Bronchial smooth muscle cell (primary cell): ENCODE results near the gene IZUMO2. TPM values are rescaled to one million over a fixed set of nuclear protein-coding genes. Genes with fewer than 3 reads are reported as not detected.

Experiments
- total RNA-seq: library from RNA; depleted of rRNA; stranded (reverse); fragments of >200 nt; gene quantifications from 2 replicates; pipeline ENCODE4 v1.2.1, GENCODE V29; 2014

Gene IZUMO2
- not detected in 2 replicates for total RNA-seq

DNA sequence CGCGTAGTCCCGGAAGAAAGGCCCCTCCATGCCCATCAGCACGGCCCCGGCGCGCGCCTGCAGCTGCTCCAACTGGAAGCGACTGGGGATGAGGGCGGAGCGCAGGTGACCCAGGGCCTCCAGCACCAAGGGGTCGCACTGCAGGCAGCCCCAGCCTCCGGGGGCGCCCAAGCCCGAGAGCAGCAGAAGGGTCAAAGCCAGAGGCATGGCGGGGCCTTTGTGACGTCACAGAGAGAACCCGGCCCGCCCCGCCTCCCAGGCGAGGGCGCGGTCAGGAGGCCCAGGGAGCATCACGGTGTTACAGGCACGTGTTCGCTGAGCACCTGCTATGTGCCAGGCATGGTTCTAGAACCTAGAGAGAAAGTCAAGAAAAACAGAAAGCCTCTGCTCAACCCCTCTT is at the start of gene IZUMO2:
IZUMO2 (minus strand) TSS at position 294 of the 400 bp plus-strand sequence; CDS start at position 207, 87 bp downstream.

DNA sequence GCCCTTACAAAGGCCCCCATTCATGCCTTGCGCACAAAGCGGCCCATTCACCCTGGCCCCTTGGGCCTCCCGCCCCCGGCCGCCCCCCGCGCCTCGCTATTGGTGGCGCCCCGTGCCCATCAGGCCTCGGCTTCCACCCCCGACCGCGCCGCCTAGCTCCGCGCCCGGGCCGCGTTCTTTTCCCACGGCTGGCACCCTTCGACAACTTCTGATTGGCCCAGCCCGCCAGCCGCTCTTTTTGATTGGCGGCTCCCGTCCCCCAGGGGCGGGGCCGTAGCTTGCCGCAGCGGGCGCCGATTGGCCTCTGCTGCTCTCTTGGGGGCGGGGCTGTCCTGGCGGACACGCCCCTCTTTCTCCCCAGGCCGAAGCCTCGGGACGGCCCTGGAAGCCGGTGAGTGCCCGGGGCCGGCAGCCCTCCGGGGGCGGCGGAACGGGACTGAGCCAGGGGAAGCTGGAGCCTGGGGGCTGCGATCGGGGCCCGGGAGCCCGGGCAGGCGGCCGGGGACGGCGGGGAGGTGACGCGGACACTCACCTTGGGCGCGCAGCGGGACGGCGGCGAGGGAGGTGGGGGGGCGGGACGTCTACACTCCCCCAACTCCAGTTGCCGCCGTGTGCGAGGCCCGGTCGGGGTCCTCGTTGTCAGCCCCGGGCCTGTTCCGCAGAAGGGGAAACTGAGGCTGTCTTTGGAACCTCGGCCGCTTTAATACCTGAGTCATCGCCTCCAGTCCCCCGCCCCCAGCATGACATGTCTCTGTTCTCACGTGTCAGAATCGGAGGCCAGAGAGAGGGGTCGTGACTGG is 40.4 kb upstream of the IZUMO2 start, which contains the start of gene MYH14:
MYH14 (plus strand) TSS at position 342 of the 800 bp plus-strand sequence. CDS start 6,744 bp downstream, outside the sequence.

Other genes with a start within 250 kb of the IZUMO2 start
- 11.7 and 32.0 TPM in 2 replicates for gene ATF5, start 234.1 kb downstream of the IZUMO2 start, total RNA-seq
- gene NUP62, start 233.8 kb downstream of the IZUMO2 start, total RNA-seq: 13.7 and 14.3 TPM in 2 replicates
- not detected in 2 replicates for gene SIGLEC11, start 202.1 kb downstream of the IZUMO2 start, total RNA-seq
- 17.7 and 19.4 TPM in 2 replicates for gene VRK3, start 137.9 kb downstream of the IZUMO2 start, total RNA-seq
- 4.6 and 5.5 TPM in 2 replicates for gene ZNF473, start 137.3 kb downstream of the IZUMO2 start, total RNA-seq
- gene MYH14, start 40.3 kb upstream of the IZUMO2 start, total RNA-seq: under 0.01 and 0.09 TPM in 2 replicates
- not detected in 2 replicates for gene KCNC3, start 166.1 kb upstream of the IZUMO2 start, total RNA-seq
- 0.09 and 0.16 TPM in 2 replicates for gene NAPSA, start 202.4 kb upstream of the IZUMO2 start, total RNA-seq
- gene NR1H2, start 213.2 kb upstream of the IZUMO2 start, total RNA-seq: 53.0 and 74.5 TPM in 2 replicates
- gene POLD1, start 221.1 kb upstream of the IZUMO2 start, total RNA-seq: 16.9 and 19.7 TPM in 2 replicates